Measurements from ENCODE around the gene FOXC2. TPM values are rescaled to one million over a fixed set of nuclear protein-coding genes. Genes with fewer than 3 reads are reported as not detected.

The FOXC2 gene
- total RNA-seq, 1 donor from 2014 or later = not detected

GRCh38 chr16:86574646-86575045 is 8.0 kb downstream of the FOXC2 start:
- DNase-seq (no peak), ATAC-seq (ENCODE audit: low read depth) (no peak)
- ChIA-PET POLR2A (no interaction called here), CTCF (no interaction called here)
- peaks cover 19% of the 10 kb centered on the region for H3K4me1 Mint-ChIP-seq
- intact Hi-C loops (cut with micrococcal nuclease) = loop anchor here (5.0 kb wide), 1 partner anchor 503 kb away; no protein-coding TSS in a partner anchor
- TF ChIP-seq CTCF (IDR thresholded peaks at IDR 0.05) = no peak
- H3K27ac Mint-ChIP-seq = no peak overlapping the region
- H3K4me3 Mint-ChIP-seq = no peak overlapping the region
- no peaks in the 10 kb centered on the region for H3K9me3 Mint-ChIP-seq
- no peaks in the 10 kb centered on the region for H3K36me3 Mint-ChIP-seq (ENCODE audit: low read depth)
- peaks cover 76% of the 10 kb centered on the region for H3K27me3 Mint-ChIP-seq

DNA sequence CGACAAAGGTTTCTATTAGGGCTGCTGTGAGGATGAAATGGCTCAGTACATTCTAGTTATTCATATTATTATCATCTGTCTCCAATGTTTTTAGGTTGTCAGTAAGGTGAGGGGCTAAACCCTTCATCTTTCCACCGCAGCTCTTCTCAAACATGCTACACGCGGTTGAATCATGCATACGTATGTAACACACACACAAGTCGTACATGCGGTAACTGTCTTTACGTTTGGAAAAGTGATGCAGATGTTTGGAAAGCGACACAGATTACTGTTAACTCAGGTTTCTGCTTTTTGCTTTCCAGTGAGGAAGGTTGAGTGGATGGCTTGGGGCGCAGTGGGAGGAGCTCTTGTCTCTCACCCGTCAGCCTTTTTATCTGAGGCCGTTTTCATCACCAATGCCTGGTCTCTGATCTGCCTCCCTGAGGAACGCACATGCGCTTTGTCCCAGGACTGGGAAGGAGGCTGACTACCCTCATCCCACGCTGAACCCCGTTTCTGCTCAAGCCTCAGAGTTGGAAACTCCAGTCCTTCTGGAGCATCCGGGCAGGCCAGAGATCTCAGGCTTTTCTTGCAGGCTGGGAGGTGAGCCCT is 8.6 kb downstream of the FOXC2 start:
- intact Hi-C loops (cut with micrococcal nuclease) = loop anchor here (5.0 kb wide), 1 partner anchor 502 kb away; no protein-coding TSS in a partner anchor
- H3K36me3 Mint-ChIP-seq (ENCODE audit: low read depth) = no peaks in the 10 kb centered on the region

GRCh38 chr16:86575754-86576557 is 9.3 kb downstream of the FOXC2 start:
- CTCF ChIA-PET = no interaction called here
- ATAC-seq (ENCODE audit: low read depth) = peak; percentile 54
- H3K36me3 Mint-ChIP-seq (ENCODE audit: low read depth) = no peaks in the 10 kb centered on the region
- H3K9me3 Mint-ChIP-seq = no peaks in the 10 kb centered on the region
- no peak overlapping the region for H3K27ac Mint-ChIP-seq
- POLR2A ChIA-PET = interaction anchor here (0.7 kb wide), 1 partner anchor 21 kb away, joined by 7 read pairs; no protein-coding TSS in a partner anchor
- intact Hi-C loops (cut with micrococcal nuclease) = loop anchor here (5.0 kb wide), 1 partner anchor 501 kb away; no protein-coding TSS in a partner anchor
- no peak for TF ChIP-seq CTCF (IDR thresholded peaks at IDR 0.05)
- peaks cover 78% of the 10 kb centered on the region for H3K27me3 Mint-ChIP-seq
- no peak for DNase-seq
- H3K4me3 Mint-ChIP-seq = peak overlapping the region; percentile 75
- peaks cover 15% of the 10 kb centered on the region for H3K4me1 Mint-ChIP-seq

More for the DNA sequence above, 8.6 kb downstream of the FOXC2 start:
- Mint-ChIP-seq H3K4me1 (peaks cover 19% of the 10 kb centered on the region), H3K27ac (no peak overlapping the region), H3K9me3 (no peaks in the 10 kb centered on the region), H3K4me3 (no peak overlapping the region), H3K27me3 (peaks cover 78% of the 10 kb centered on the region)
- no peak for DNase-seq
- ChIA-PET CTCF (no interaction called here), POLR2A (interaction anchor here (0.7 kb wide), 1 partner anchor 20 kb away, joined by 7 read pairs; no protein-coding TSS in a partner anchor)
- ATAC-seq (ENCODE audit: low read depth) = no peak
- no peak for TF ChIP-seq CTCF (IDR thresholded peaks at IDR 0.05)

- peaks cover 15% of the 10 kb centered on the region for H3K4me1 Mint-ChIP-seq
- DNase-seq (no peak), ATAC-seq (ENCODE audit: low read depth) (no peak)
- H3K4me3 Mint-ChIP-seq = peak overlapping the region; percentile 75
- peaks cover 78% of the 10 kb centered on the region for H3K27me3 Mint-ChIP-seq
- no peak for TF ChIP-seq CTCF (IDR thresholded peaks at IDR 0.05)
- H3K36me3 Mint-ChIP-seq (ENCODE audit: low read depth) = no peaks in the 10 kb centered on the region
- intact Hi-C loops (cut with micrococcal nuclease) = loop anchor here (5.0 kb wide), 1 partner anchor 501 kb away; no protein-coding TSS in a partner anchor
- H3K27ac Mint-ChIP-seq = no peak overlapping the region
- no peaks in the 10 kb centered on the region for H3K9me3 Mint-ChIP-seq
- ChIA-PET CTCF (no interaction called here), POLR2A (no interaction called here)
These were observed 10.1 kb downstream of the FOXC2 start for GRCh38 chr16:86576591-86577313.

Measured in activated B cell treated with CpG ODN at 0.5 μM for 24 hours (primary cell).